ENCODE measurements around the gene ABCA4. TPM values are rescaled to one million over a fixed set of nuclear protein-coding genes. Genes with fewer than 3 reads are reported as not detected.

Gene ABCA4
- total and polyA plus RNA-seq, 2 donors (not counting 3 experiments of a cell fraction or from before 2014, with no cell fraction given) = 2.3 to 4.9 TPM

GRCh38 chr1:94100785-94101612 lies 19.9 kb downstream of the ABCA4 start:
- H4K20me1 ChIP-seq (replicated peaks; ENCODE audit: control insufficient read depth, extremely low read depth, insufficient read depth, low read length) = no peaks in the 10 kb centered on the region
- CTCF ChIA-PET = interaction anchor here (0.6 to 2.6 kb wide), 14 partner anchors 9 to 235 kb away, joined by 3 to 24 read pairs (median 3); no protein-coding TSS in a partner anchor
- H3K27ac ChIP-seq (ENCODE audit: insufficient read depth, low read depth, low read length) = no peak overlapping the region
- no peak overlapping the region for H3K4me2 ChIP-seq (ENCODE audit: insufficient read depth, low read length)
- DNase-seq (ENCODE audit: low read depth, low spot score) (peak; percentile 77), FAIRE-seq (peak; percentile 81)
- H3K9me3 ChIP-seq (replicated peaks; ENCODE audit: control insufficient read depth, insufficient read depth, low read length) = no peaks in the 10 kb centered on the region
- H3K36me3 ChIP-seq (ENCODE audit: control insufficient read depth in 2 of 2, extremely low read depth in 1 of 2, insufficient read depth in 2 of 2, low read length in 2 of 2) = no peaks in the 10 kb centered on the region
- intact Hi-C loops (cut with micrococcal nuclease) (no loop called here), dilution Hi-C loops (cut with MboI; ENCODE audit: extremely low pct_ligation_motif_present, low sequenced_read_pairs) (no loop called here)
- POLR2A ChIA-PET = interaction anchor here (0.6 to 1.2 kb wide), 2 partner anchors 136 to 224 kb away, joined by 3 read pairs; partner anchors contain the start of gene ARHGAP29
- H2AFZ ChIP-seq (ENCODE audit: low read depth, low read length) = no peak overlapping the region
- no peak overlapping the region for H3K9ac ChIP-seq (replicated peaks; ENCODE audit: extremely low read depth, insufficient read depth, low read length)
- H3K9me1 ChIP-seq (replicated peaks; ENCODE audit: control insufficient read depth, extremely low read depth, insufficient read depth, low read length) = no peaks in the 10 kb centered on the region
- H3K4me1 ChIP-seq (ENCODE audit: control insufficient read depth, extremely low read depth, insufficient read depth, low read length) = peaks cover 10% of the 10 kb centered on the region
- TF ChIP-seq JUN (IDR thresholded peaks at IDR 0.05; ENCODE audit: borderline replicate concordance, insufficient read depth, insufficient read length, low read depth) = no peak
- TF ChIP-seq EZH2 (IDR thresholded peaks at IDR 0.05; ENCODE audit: borderline replicate concordance, low read depth, low read length, severe bottlenecking) = no peak
- no peak for TF ChIP-seq POLR2AphosphoS5 (IDR thresholded peaks at IDR 0.05; ENCODE audit: insufficient read depth, low read depth, low read length)
- TF ChIP-seq GATA2 (IDR thresholded peaks at IDR 0.05; ENCODE audit: insufficient read depth, insufficient read length, low read depth, low read length) = no peak
- TF ChIP-seq POLR2A (IDR thresholded peaks at IDR 0.05; ENCODE audit: low read depth, low read length) = no peak
- no peak for TF ChIP-seq CTCF (IDR thresholded peaks at IDR 0.05; ENCODE audit: extremely low read depth in 1 of 2, insufficient read depth in 1 of 2, low read depth in 1 of 2, low read length in 2 of 2)
- no peak for TF ChIP-seq FOS (IDR thresholded peaks at IDR 0.05; ENCODE audit: borderline replicate concordance, insufficient read depth, low read length)
- TF ChIP-seq MYC (IDR thresholded peaks at IDR 0.05; ENCODE audit: low read depth, low read length) = no peak
- no peak for TF ChIP-seq MAX (IDR thresholded peaks at IDR 0.05; ENCODE audit: insufficient read depth, insufficient read length)
- H3K4me3 ChIP-seq (replicated peaks in 1 of 3; ENCODE audit: insufficient read depth in 1 of 3, low read depth in 1 of 3, low read length in 3 of 3) = no peak overlapping the region
- no peaks in the 10 kb centered on the region for H3K79me2 ChIP-seq (ENCODE audit: control insufficient read depth, insufficient read depth, low read length)
- no TSS peak for BruUV-seq (replicated peaks)
- H3K27me3 ChIP-seq (ENCODE audit: control insufficient read depth in 2 of 2, insufficient read depth in 2 of 2, low read length in 2 of 2) = no peaks in the 10 kb centered on the region

Data from endothelial cell of umbilical vein (primary cell).